ENCODE results near the gene PPM1A. TPM values are rescaled to one million over a fixed set of nuclear protein-coding genes. Genes with fewer than 3 reads are reported as not detected.

Gene PPM1A
- total and polyA plus RNA-seq, 2 donors (not counting 3 experiments of a cell fraction or from before 2014, with no cell fraction given): 14.1 to 33.9 TPM

DNA sequence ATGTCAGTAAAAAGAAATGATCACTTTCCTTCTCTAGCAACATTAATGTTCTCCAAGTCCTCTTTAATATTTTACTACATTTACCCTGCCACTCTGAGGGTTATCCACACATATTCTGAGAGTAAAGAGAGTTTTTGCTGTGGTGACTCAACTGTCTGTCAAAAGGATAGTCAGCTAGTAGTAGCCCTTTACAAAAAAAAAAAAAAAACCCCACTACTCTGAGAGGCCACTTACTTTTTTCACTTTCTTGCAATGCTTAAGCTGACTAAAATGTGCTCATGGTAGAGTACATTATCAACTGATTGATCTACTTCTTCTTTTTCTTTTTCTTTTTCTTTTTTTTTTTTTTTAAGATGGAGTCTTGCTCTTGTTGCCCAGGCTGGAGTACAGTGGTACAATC is 27.6 kb upstream of the PPM1A start:
- Histone ChIP-seq H3K9ac (replicated peaks; ENCODE audit: extremely low read depth, insufficient read depth, low read length) (no peak overlapping the region), H3K27ac (ENCODE audit: insufficient read depth, low read depth, low read length) (no peak overlapping the region), H3K4me2 (ENCODE audit: insufficient read depth, low read length) (no peak overlapping the region), H3K9me3 (replicated peaks; ENCODE audit: control insufficient read depth, insufficient read depth, low read length) (no peaks in the 10 kb centered on the region), H3K79me2 (ENCODE audit: control insufficient read depth, insufficient read depth, low read length) (no peaks in the 10 kb centered on the region), H3K36me3 (ENCODE audit: control insufficient read depth in 2 of 2, extremely low read depth in 1 of 2, insufficient read depth in 2 of 2, low read length in 2 of 2) (no peaks in the 10 kb centered on the region), H2AFZ (ENCODE audit: low read depth, low read length) (no peak overlapping the region), H3K27me3 (ENCODE audit: control insufficient read depth in 2 of 2, insufficient read depth in 2 of 2, low read length in 2 of 2) (peaks cover 3% of the 10 kb centered on the region in 2 experiments), H4K20me1 (replicated peaks; ENCODE audit: control insufficient read depth, extremely low read depth, insufficient read depth, low read length) (no peaks in the 10 kb centered on the region), H3K4me1 (ENCODE audit: control insufficient read depth, extremely low read depth, insufficient read depth, low read length) (no peaks in the 10 kb centered on the region), H3K9me1 (replicated peaks; ENCODE audit: control insufficient read depth, extremely low read depth, insufficient read depth, low read length) (no peaks in the 10 kb centered on the region), H3K4me3 (replicated peaks in 1 of 3; ENCODE audit: insufficient read depth in 1 of 3, low read depth in 1 of 3, low read length in 3 of 3) (no peak overlapping the region)
- DNase-seq (ENCODE audit: low read depth, low spot score) (no peak), FAIRE-seq (no peak)
- TF ChIP-seq EZH2 (IDR thresholded peaks at IDR 0.05; ENCODE audit: borderline replicate concordance, low read depth, low read length, severe bottlenecking) (no peak), JUN (IDR thresholded peaks at IDR 0.05; ENCODE audit: borderline replicate concordance, insufficient read depth, insufficient read length, low read depth) (no peak), MYC (IDR thresholded peaks at IDR 0.05; ENCODE audit: low read depth, low read length) (no peak), POLR2A (IDR thresholded peaks at IDR 0.05; ENCODE audit: low read depth, low read length) (no peak), FOS (IDR thresholded peaks at IDR 0.05; ENCODE audit: borderline replicate concordance, insufficient read depth, low read length) (no peak), POLR2AphosphoS5 (IDR thresholded peaks at IDR 0.05; ENCODE audit: insufficient read depth, low read depth, low read length) (no peak), MAX (IDR thresholded peaks at IDR 0.05; ENCODE audit: insufficient read depth, insufficient read length) (no peak), GATA2 (IDR thresholded peaks at IDR 0.05; ENCODE audit: insufficient read depth, insufficient read length, low read depth, low read length) (no peak)
- TF ChIP-seq, protein P1, sequence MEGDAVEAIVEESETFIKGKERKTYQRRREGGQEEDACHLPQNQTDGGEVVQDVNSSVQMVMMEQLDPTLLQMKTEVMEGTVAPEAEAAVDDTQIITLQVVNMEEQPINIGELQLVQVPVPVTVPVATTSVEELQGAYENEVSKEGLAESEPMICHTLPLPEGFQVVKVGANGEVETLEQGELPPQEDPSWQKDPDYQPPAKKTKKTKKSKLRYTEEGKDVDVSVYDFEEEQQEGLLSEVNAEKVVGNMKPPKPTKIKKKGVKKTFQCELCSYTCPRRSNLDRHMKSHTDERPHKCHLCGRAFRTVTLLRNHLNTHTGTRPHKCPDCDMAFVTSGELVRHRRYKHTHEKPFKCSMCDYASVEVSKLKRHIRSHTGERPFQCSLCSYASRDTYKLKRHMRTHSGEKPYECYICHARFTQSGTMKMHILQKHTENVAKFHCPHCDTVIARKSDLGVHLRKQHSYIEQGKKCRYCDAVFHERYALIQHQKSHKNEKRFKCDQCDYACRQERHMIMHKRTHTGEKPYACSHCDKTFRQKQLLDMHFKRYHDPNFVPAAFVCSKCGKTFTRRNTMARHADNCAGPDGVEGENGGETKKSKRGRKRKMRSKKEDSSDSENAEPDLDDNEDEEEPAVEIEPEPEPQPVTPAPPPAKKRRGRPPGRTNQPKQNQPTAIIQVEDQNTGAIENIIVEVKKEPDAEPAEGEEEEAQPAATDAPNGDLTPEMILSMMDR (IDR thresholded peaks at IDR 0.05; ENCODE audit: extremely low read depth in 1 of 2, insufficient read depth in 1 of 2, low read depth in 1 of 2, low read length in 2 of 2): no peak
- CTCF ChIA-PET: interaction anchor here (0.6 kb wide), 1 partner anchor 170 kb away, joined by 4 read pairs; no protein-coding TSS in a partner anchor
- intact Hi-C loops (cut with micrococcal nuclease) (no loop called here), dilution Hi-C loops (cut with MboI; ENCODE audit: extremely low pct_ligation_motif_present, low sequenced_read_pairs) (no loop called here)
- BruUV-seq (replicated peaks): no TSS peak
- POLR2A ChIA-PET: no interaction called here
